HepG2 (cell line): ENCODE measurements around the gene IP6K1.

Experiments
- EP300 ChIP-seq, 3 experiments: sonication (generic) in 1 of 3; formaldehyde crosslinking in 1 of 3; IDR thresholded peaks; 2 replicates each; pipeline versions ENCODE4 v1.5.1 to v1.6.1; 2011 to 2020; ENCODE audit warnings: low read depth in 2 of 3, low read length in 2 of 3, borderline replicate concordance in 1 of 3, improper control_type of control experiment in 1 of 3, mild to moderate bottlenecking in 1 of 3, missing genetic modification reagents in 1 of 3, moderate library complexity in 1 of 3
- EZH2 ChIP-seq: conservative IDR thresholded peaks from 2 replicates; pipeline ENCODE4 v1.6.1; 2012; ENCODE audit warnings: mild to moderate bottlenecking, low read depth, low read length, moderate library complexity
- GABPA ChIP-seq, 2 experiments: IDR thresholded peaks; 2 replicates each; pipeline ENCODE4 v1.6.1; 2011 to 2016; ENCODE audit warnings: low read depth in 2 of 2, low read length in 1 of 2, missing biosample characterization in 1 of 2, missing genetic modification characterization in 1 of 2
- NFYB ChIP-seq: sonication (generic); formaldehyde crosslinking; IDR thresholded peaks from 2 replicates; pipeline ENCODE4 v1.4.0; 2020; ENCODE audit warnings: missing genetic modification reagents
- RAD21 ChIP-seq: fragments of 450-650 bp; formaldehyde crosslinking; IDR thresholded peaks from 2 replicates; pipeline ENCODE4 v1.5.0; 2020; ENCODE audit warnings: mild to moderate bottlenecking
- REST ChIP-seq, 2 experiments: IDR thresholded peaks; 2 replicates each; pipeline ENCODE4 v1.6.1; 2011 to 2012; ENCODE audit warnings: low read length in 2 of 2, borderline replicate concordance in 1 of 2, low read depth in 1 of 2, mild to moderate bottlenecking in 1 of 2, moderate library complexity in 1 of 2
- SMARCC2 ChIP-seq: fragments of 450-650 bp; IDR thresholded peaks from 2 replicates; pipeline ENCODE4 v1.6.1; 2017; ENCODE audit warnings: antibody characterized with exemption, mild to moderate bottlenecking
- STAT5B ChIP-seq: sonication (generic); formaldehyde crosslinking; IDR thresholded peaks from 2 replicates; pipeline ENCODE4 v1.4.0; 2020; ENCODE audit warnings: missing genetic modification reagents
- TCF7L2 ChIP-seq: IDR thresholded peaks from 2 replicates; pipeline ENCODE4 v1.6.1; 2011; ENCODE audit warnings: mild to moderate bottlenecking, low read depth, low read length, moderate library complexity
- THAP7 ChIP-seq: sonication (generic); formaldehyde crosslinking; IDR thresholded peaks from 2 replicates; pipeline ENCODE4 v1.8.1; 2023; ENCODE audit warnings: mild to moderate bottlenecking, missing genetic modification reagents
- YEATS4 ChIP-seq: sonication (generic); formaldehyde crosslinking; IDR thresholded peaks from 2 replicates; pipeline ENCODE4 v1.4.0; 2020; ENCODE audit warnings: missing genetic modification reagents, borderline replicate concordance

DNA sequence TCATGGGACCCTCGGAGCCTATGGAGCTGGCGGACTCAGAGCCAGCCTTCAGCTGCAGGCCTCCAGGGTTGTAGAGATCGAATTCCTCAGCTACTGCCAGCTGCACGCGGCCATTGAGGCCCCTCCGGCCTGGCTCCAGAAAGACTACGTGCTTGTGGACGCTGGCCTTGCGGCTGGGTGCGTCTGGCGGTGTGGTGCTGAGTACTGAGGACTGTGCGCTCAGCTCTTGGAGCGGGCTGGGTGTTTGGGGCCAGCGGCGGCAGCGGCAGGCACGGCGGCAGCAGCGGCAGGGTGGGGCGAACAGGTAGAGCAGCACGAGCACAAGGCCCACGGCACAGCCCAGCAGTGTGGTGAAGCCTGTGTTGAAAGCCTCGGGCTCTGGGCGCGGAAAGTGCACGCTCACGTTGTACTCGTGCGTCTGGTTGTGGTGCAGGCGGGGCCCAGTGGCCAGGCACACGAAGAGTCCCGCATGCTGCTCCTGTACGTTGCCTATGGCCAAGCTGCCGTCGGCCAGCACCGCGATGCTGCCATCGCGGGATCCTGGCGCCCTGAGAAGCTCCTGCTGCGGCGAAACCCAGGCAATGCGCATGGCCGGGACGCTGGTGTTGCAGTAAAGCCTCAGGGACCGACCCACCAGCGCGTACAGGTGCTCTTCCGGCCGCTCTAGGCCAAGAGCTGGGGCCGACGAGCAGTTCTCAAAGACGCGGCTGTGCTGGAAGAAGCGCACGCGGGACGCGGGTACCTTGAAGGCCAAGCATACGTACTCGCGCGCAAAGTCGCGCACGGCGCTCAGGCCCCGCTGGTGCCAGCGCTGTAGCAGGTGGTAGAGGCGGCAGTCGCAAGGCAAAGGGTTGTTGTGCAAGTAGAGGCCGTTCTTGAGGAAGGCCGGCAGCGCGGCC lies 68.1 kb downstream of the IP6K1 start:
- TF ChIP-seq EP300 (IDR thresholded peaks at IDR 0.05; ENCODE audit: low read depth in 2 of 2, low read length in 2 of 2) (no peak), EP300 (CRISPR knock-in tag; IDR thresholded peaks at IDR 0.05; ENCODE audit: borderline replicate concordance) (no peak), STAT5B (CRISPR knock-in tag) (no peak), SMARCC2 (no peak), EZH2 (no peak), THAP7 (CRISPR knock-in tag) (no peak), RAD21 (no peak), TCF7L2 (no peak), NFYB (CRISPR knock-in tag) (no peak), REST (IDR thresholded peaks at IDR 0.05; ENCODE audit: borderline replicate concordance in 1 of 2, low read depth in 1 of 2, low read length in 2 of 2) (no peak), YEATS4 (CRISPR knock-in tag) (no peak), GABPA (IDR thresholded peaks at IDR 0.05; ENCODE audit: low read depth, low read length) (no peak), GABPA (CRISPR knock-in tag; IDR thresholded peaks at IDR 0.05; ENCODE audit: low read depth) (no peak)
